Measurements from ENCODE around the gene EGFLAM. TPM values are rescaled to one million over a fixed set of nuclear protein-coding genes. Genes with fewer than 3 reads are reported as not detected.
A peak's percentile ranks its signal among the peaks of the same experiment; 100 is the strongest.

The EGFLAM gene
- total RNA-seq, 4 donors from 2014 or later: 0.41 to 1.9 TPM; not detected in 2

- TF ChIP-seq EP300 (IDR thresholded peaks at IDR 0.05; ENCODE audit: low read depth): no peak
- TF ChIP-seq POLR2A (IDR thresholded peaks at IDR 0.05): no peak
- TF ChIP-seq POLR2AphosphoS5 (IDR thresholded peaks at IDR 0.05): no peak
- no peak for TF ChIP-seq CTCF (IDR thresholded peaks at IDR 0.05)
- in situ Hi-C loops (cut with MboI; ENCODE audit: low pct_ligation_motif_present in 1 of 4, low pct_unique_long_range_greater_than_20kb in 1 of 4, low sequenced_read_pairs in 3 of 4): no loop called here
- intact Hi-C loops (cut with DNase I; ENCODE audit: low total_unique reads): no loop called here
- Histone ChIP-seq H3K36me3 (no peaks in the 10 kb centered on the region), H3K27me3 (no peaks in the 10 kb centered on the region), H3K4me1 (peaks cover 0 to 3% (median 0%) of the 10 kb centered on the region in 4 donors), H3K27ac (peak overlapping the region in 3 of 4 donors; percentile 9 to 36 (median 34)), H3K9me3 (no peaks in the 10 kb centered on the region), H3K4me3 (no peak overlapping the region)
- DNase-seq: no peak
- WGBS, 2 donors (ENCODE audit: low coverage in 1 of 2): 79 to 84% methylated on average over 7 to 11 of the region's 11 CpGs
Observed at GRCh38 chr5:38370358-38371100, 112.2 kb downstream of the EGFLAM start.

- H3K9me3 ChIP-seq: no peaks in the 10 kb centered on the region
- no peak for DNase-seq
- H3K36me3 ChIP-seq: no peaks in the 10 kb centered on the region
- H3K4me1 ChIP-seq: peaks cover 0 to 3% (median 0%) of the 10 kb centered on the region in 4 donors
- TF ChIP-seq EP300 (IDR thresholded peaks at IDR 0.05; ENCODE audit: low read depth): no peak
- no peak for TF ChIP-seq CTCF (IDR thresholded peaks at IDR 0.05)
- TF ChIP-seq POLR2A (IDR thresholded peaks at IDR 0.05): no peak
- TF ChIP-seq POLR2AphosphoS5 (IDR thresholded peaks at IDR 0.05): no peak
- WGBS, 2 donors (ENCODE audit: low coverage in 1 of 2): 73 to 79% methylated on average over 6 to 8 of the region's 8 CpGs
- in situ Hi-C loops (cut with MboI; ENCODE audit: low pct_ligation_motif_present in 1 of 4, low pct_unique_long_range_greater_than_20kb in 1 of 4, low sequenced_read_pairs in 3 of 4) (no loop called here), intact Hi-C loops (cut with DNase I; ENCODE audit: low total_unique reads) (no loop called here)
- no peaks in the 10 kb centered on the region for H3K27me3 ChIP-seq
- H3K27ac ChIP-seq: no peak overlapping the region
- no peak overlapping the region for H3K4me3 ChIP-seq
Observed at GRCh38 chr5:38371596-38371995, 113.2 kb downstream of the EGFLAM start.

- WGBS, 2 donors (ENCODE audit: low coverage in 1 of 2): 54 to 93% methylated on average over 2 to 3 of the region's 3 CpGs
- H3K27ac ChIP-seq: no peak overlapping the region
- H3K4me3 ChIP-seq: no peak overlapping the region
- DNase-seq: no peak
- no peaks in the 10 kb centered on the region for H3K9me3 ChIP-seq
- TF ChIP-seq CTCF (IDR thresholded peaks at IDR 0.05) (no peak), EP300 (IDR thresholded peaks at IDR 0.05; ENCODE audit: low read depth) (no peak), POLR2A (IDR thresholded peaks at IDR 0.05) (no peak), POLR2AphosphoS5 (IDR thresholded peaks at IDR 0.05) (no peak)
- H3K4me1 ChIP-seq: peaks cover 0 to 3% (median 0%) of the 10 kb centered on the region in 4 donors
- peaks cover 5% of the 10 kb centered on the region for H3K27me3 ChIP-seq
- in situ Hi-C loops (cut with MboI; ENCODE audit: low pct_ligation_motif_present in 1 of 4, low pct_unique_long_range_greater_than_20kb in 1 of 4, low sequenced_read_pairs in 3 of 4): no loop called here
- intact Hi-C loops (cut with DNase I; ENCODE audit: low total_unique reads): no loop called here
- H3K36me3 ChIP-seq: no peaks in the 10 kb centered on the region
Observed at GRCh38 chr5:38373743-38374142, 115.4 kb downstream of the EGFLAM start.

GRCh38 chr5:38375423-38375822 lies 117.1 kb downstream of the EGFLAM start:
- H3K9me3 ChIP-seq: no peaks in the 10 kb centered on the region
- no peak overlapping the region for H3K27ac ChIP-seq
- H3K4me1 ChIP-seq: no peaks in the 10 kb centered on the region
- H3K4me3 ChIP-seq: no peak overlapping the region
- peaks cover 5% of the 10 kb centered on the region for H3K27me3 ChIP-seq
- DNase-seq: no peak
- in situ Hi-C loops (cut with MboI; ENCODE audit: low pct_ligation_motif_present in 1 of 4, low pct_unique_long_range_greater_than_20kb in 1 of 4, low sequenced_read_pairs in 3 of 4): no loop called here
- 67% methylated on average over 1 of the region's 1 CpG; no CpG with 5 or more reads in 1 of the 2 donors for WGBS, 2 donors (ENCODE audit: low coverage in 1 of 2)
- intact Hi-C loops (cut with DNase I; ENCODE audit: low total_unique reads): no loop called here
- TF ChIP-seq POLR2AphosphoS5 (IDR thresholded peaks at IDR 0.05) (no peak), EP300 (IDR thresholded peaks at IDR 0.05; ENCODE audit: low read depth) (no peak), POLR2A (IDR thresholded peaks at IDR 0.05) (no peak), CTCF (IDR thresholded peaks at IDR 0.05) (no peak)
- no peaks in the 10 kb centered on the region for H3K36me3 ChIP-seq
